Measurements from ENCODE around the gene MUC2. TPM values are rescaled to one million over a fixed set of nuclear protein-coding genes. Genes with fewer than 3 reads are reported as not detected.

The MUC2 gene
- polyA plus RNA-seq, 3 donors: not detected

DNA sequence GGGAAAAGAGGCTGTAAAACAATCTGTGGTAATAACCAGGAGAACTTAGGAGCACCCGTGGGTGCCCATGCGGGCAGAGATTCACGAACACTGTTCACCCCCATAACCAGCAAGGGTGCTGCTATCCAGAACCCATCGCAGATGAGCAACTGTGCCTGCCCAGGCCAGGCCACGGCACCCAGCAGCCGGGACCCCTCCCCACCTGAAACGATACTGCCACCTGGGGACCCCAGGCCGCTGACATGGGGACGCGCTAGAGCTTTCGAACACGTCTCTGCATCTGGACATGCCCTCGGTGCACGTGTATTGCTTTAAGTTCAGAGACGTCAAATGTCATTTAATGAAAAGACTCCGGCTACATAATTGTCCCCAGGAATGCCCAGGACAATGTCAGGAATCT is 14.3 kb upstream of the MUC2 start:
- no peaks in the 10 kb centered on the region for H3K36me3 ChIP-seq (replicated peaks in 1 of 2; ENCODE audit: control insufficient read depth in 1 of 2, insufficient read depth in 2 of 2, low read length in 2 of 2)
- no peak overlapping the region for H3K27ac Mint-ChIP-seq
- peaks cover 6% of the 10 kb centered on the region for H3K4me1 Mint-ChIP-seq
- peaks cover 2 to 10% (median 7%) of the 10 kb centered on the region in 7 donors for H3K9me3 Mint-ChIP-seq
- H3K9me3 ChIP-seq (replicated peaks in 1 of 2; ENCODE audit: control insufficient read depth in 1 of 2, insufficient read depth in 1 of 2, low read length in 2 of 2): peaks cover 0 to 4% of the 10 kb centered on the region in 2 donors
- H3K4me2 ChIP-seq (replicated peaks; ENCODE audit: extremely low read depth, low read length, poor library complexity, severe bottlenecking): no peak overlapping the region
- no peak overlapping the region for H3K27ac ChIP-seq (ENCODE audit: low read depth in 1 of 2, low read length in 2 of 2)
- no peaks in the 10 kb centered on the region for H3K79me2 ChIP-seq (ENCODE audit: insufficient read depth, low read length)
- 93% methylated on average over 13 of the region's 16 CpGs for WGBS (ENCODE audit: insufficient coverage)
- peaks cover 4 to 17% (median 16%) of the 10 kb centered on the region in 3 donors for H3K27me3 Mint-ChIP-seq (ENCODE audit: low read depth in 3 of 3)
- no peaks in the 10 kb centered on the region for H4K20me1 ChIP-seq (ENCODE audit: insufficient read depth, low read length)
- TF ChIP-seq, protein P1, sequence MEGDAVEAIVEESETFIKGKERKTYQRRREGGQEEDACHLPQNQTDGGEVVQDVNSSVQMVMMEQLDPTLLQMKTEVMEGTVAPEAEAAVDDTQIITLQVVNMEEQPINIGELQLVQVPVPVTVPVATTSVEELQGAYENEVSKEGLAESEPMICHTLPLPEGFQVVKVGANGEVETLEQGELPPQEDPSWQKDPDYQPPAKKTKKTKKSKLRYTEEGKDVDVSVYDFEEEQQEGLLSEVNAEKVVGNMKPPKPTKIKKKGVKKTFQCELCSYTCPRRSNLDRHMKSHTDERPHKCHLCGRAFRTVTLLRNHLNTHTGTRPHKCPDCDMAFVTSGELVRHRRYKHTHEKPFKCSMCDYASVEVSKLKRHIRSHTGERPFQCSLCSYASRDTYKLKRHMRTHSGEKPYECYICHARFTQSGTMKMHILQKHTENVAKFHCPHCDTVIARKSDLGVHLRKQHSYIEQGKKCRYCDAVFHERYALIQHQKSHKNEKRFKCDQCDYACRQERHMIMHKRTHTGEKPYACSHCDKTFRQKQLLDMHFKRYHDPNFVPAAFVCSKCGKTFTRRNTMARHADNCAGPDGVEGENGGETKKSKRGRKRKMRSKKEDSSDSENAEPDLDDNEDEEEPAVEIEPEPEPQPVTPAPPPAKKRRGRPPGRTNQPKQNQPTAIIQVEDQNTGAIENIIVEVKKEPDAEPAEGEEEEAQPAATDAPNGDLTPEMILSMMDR (IDR thresholded peaks at IDR 0.05): no peak
- no peak overlapping the region for H3K4me3 ChIP-seq (replicated peaks in 1 of 3; ENCODE audit: low read depth in 2 of 3, low read length in 3 of 3)
- H2AFZ ChIP-seq (ENCODE audit: insufficient read depth, low read depth, low read length, poor library complexity, severe bottlenecking): no peak overlapping the region
- no peak overlapping the region for H3K4me3 Mint-ChIP-seq
- H3K27me3 ChIP-seq (ENCODE audit: control insufficient read depth in 2 of 2, insufficient read depth in 2 of 2, low read length in 2 of 2): peaks cover 0 to 5% of the 10 kb centered on the region in 2 donors
- intact Hi-C loops (cut with micrococcal nuclease): no loop called here
- no peaks in the 10 kb centered on the region for H3K4me1 ChIP-seq (ENCODE audit: control insufficient read depth in 1 of 2, insufficient read depth in 2 of 2, low read length in 2 of 2)
- H3K9ac ChIP-seq (ENCODE audit: insufficient read depth, low read length, poor library complexity, severe bottlenecking): no peak overlapping the region
- no peak for DNase-seq
- H3K36me3 Mint-ChIP-seq: no peaks in the 10 kb centered on the region

DNA sequence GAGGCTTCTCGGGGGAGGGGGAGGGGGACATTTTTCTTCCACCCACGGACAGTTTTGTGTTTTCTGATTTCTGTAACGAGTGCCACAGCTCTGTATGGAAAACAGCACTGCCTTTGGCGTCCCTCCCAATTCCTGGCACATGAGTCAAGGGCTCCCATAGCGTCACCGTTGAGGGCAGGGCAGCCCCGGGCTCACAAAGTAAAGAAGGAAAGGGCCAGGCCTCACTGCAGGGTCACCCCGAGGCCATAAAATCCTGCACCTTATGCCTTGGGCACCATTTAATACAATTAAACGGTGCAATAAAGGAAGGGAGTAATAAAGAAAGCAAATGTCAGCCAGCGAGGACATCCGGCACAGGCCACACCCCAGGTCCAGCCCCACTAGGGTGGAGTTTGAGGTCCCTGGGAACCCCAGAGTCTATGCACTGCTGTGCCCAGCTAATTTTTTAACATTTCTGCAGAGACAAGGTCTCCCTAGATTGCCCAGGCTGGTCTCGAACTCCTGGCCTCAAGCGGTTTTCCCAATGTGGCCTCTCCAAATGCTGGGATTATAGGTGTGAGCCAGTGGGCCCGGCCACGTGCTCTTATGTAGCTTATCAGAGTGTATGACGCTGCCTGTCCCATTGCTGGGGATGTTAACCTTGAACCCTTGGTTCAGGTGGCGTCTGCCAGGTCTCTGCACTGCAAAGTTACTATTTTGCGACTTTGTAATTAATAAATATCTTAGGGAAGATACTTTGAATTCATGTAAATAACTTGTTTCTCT is 13.6 kb upstream of the MUC2 start:
- Mint-ChIP-seq H3K4me1 (peaks cover 6% of the 10 kb centered on the region), H3K4me3 (no peak overlapping the region), H3K9me3 (peaks cover 2 to 10% (median 8%) of the 10 kb centered on the region in 7 donors), H3K36me3 (no peaks in the 10 kb centered on the region), H3K27ac (no peak overlapping the region), H3K27me3 (ENCODE audit: low read depth in 3 of 3) (peaks cover 4 to 21% (median 20%) of the 10 kb centered on the region in 3 donors)
- Histone ChIP-seq H3K4me3 (replicated peaks in 1 of 3; ENCODE audit: low read depth in 2 of 3, low read length in 3 of 3) (no peak overlapping the region), H3K79me2 (ENCODE audit: insufficient read depth, low read length) (no peaks in the 10 kb centered on the region), H3K36me3 (replicated peaks in 1 of 2; ENCODE audit: control insufficient read depth in 1 of 2, insufficient read depth in 2 of 2, low read length in 2 of 2) (no peaks in the 10 kb centered on the region), H3K9me3 (replicated peaks in 1 of 2; ENCODE audit: control insufficient read depth in 1 of 2, insufficient read depth in 1 of 2, low read length in 2 of 2) (peaks cover 0 to 4% of the 10 kb centered on the region in 2 donors), H3K4me2 (replicated peaks; ENCODE audit: extremely low read depth, low read length, poor library complexity, severe bottlenecking) (no peak overlapping the region), H3K9ac (ENCODE audit: insufficient read depth, low read length, poor library complexity, severe bottlenecking) (no peak overlapping the region), H3K27me3 (ENCODE audit: control insufficient read depth in 2 of 2, insufficient read depth in 2 of 2, low read length in 2 of 2) (peaks cover 0 to 5% of the 10 kb centered on the region in 2 donors), H4K20me1 (ENCODE audit: insufficient read depth, low read length) (no peaks in the 10 kb centered on the region), H3K27ac (ENCODE audit: low read depth in 1 of 2, low read length in 2 of 2) (no peak overlapping the region), H2AFZ (ENCODE audit: insufficient read depth, low read depth, low read length, poor library complexity, severe bottlenecking) (no peak overlapping the region), H3K4me1 (ENCODE audit: control insufficient read depth in 1 of 2, insufficient read depth in 2 of 2, low read length in 2 of 2) (no peaks in the 10 kb centered on the region)
- WGBS (ENCODE audit: insufficient coverage): 91% methylated on average over 11 of the region's 18 CpGs
- TF ChIP-seq, protein P1 (IDR thresholded peaks at IDR 0.05): no peak
- no peak for DNase-seq
- intact Hi-C loops (cut with micrococcal nuclease): no loop called here

Data from CD14-positive monocyte (primary cell).